Anterior cingulate cortex (tissue), 58 donors: ENCODE measurements around the gene UNC13C.

Experiments used
- DNase-seq, 58 donors: peaks; one replicate each; lab custom pipeline; 2025; lab: John Stamatoyannopoulos, UW

Gene UNC13C

GRCh38 chr15:54282228-54282836, 304.1 kb downstream of the UNC13C start:
- DNase-seq, result no peak

GRCh38 chr15:54288049-54288448, 309.8 kb downstream of the UNC13C start:
- no peak for DNase-seq

- DNase-seq, result no peak
Observed at GRCh38 chr15:54289590-54290136, 311.4 kb downstream of the UNC13C start.

- no peak for DNase-seq
Observed at GRCh38 chr15:54298396-54298795, 320.2 kb downstream of the UNC13C start.

- no peak for DNase-seq
Observed at GRCh38 chr15:54304321-54304720, 326.1 kb downstream of the UNC13C start.

- no peak for DNase-seq
Observed at GRCh38 chr15:54305138-54305537, 326.9 kb downstream of the UNC13C start.

- no peak for DNase-seq
Observed at GRCh38 chr15:54307252-54307902, 329.1 kb downstream of the UNC13C start.

- no peak for DNase-seq
Observed at GRCh38 chr15:54307926-54308325, 329.7 kb downstream of the UNC13C start.

GRCh38 chr15:54312528-54312927, 334.3 kb downstream of the UNC13C start:
- DNase-seq, result no peak

GRCh38 chr15:54321426-54321825, 343.2 kb downstream of the UNC13C start:
- DNase-seq, result no peak

- no peak for DNase-seq
Observed at GRCh38 chr15:54322341-54322740, 344.1 kb downstream of the UNC13C start.

- no peak for DNase-seq
Observed at GRCh38 chr15:54345301-54345700, 367.1 kb downstream of the UNC13C start.

GRCh38 chr15:54345827-54346226, 367.6 kb downstream of the UNC13C start:
- no peak for DNase-seq

GRCh38 chr15:54347082-54347827, 369.0 kb downstream of the UNC13C start:
- no peak for DNase-seq

GRCh38 chr15:54353726-54354125, 375.5 kb downstream of the UNC13C start:
- DNase-seq, result no peak

GRCh38 chr15:54354341-54354740, 376.1 kb downstream of the UNC13C start:
- no peak for DNase-seq

GRCh38 chr15:54364961-54365360, 386.7 kb downstream of the UNC13C start:
- DNase-seq, result peak in 2 of 58 donors; percentile 0 to 14

GRCh38 chr15:54373332-54373731, 395.1 kb downstream of the UNC13C start:
- no peak for DNase-seq

- peak in 1 of 58 donors; percentile 5 for DNase-seq
Observed at GRCh38 chr15:54374184-54374952, 396.1 kb downstream of the UNC13C start.

- DNase-seq, result no peak
Observed at GRCh38 chr15:54387799-54388198, 409.6 kb downstream of the UNC13C start.

GRCh38 chr15:54388746-54389145, 410.5 kb downstream of the UNC13C start:
- DNase-seq, result no peak
